ENCODE measurements around the gene ELOVL6.

DNA sequence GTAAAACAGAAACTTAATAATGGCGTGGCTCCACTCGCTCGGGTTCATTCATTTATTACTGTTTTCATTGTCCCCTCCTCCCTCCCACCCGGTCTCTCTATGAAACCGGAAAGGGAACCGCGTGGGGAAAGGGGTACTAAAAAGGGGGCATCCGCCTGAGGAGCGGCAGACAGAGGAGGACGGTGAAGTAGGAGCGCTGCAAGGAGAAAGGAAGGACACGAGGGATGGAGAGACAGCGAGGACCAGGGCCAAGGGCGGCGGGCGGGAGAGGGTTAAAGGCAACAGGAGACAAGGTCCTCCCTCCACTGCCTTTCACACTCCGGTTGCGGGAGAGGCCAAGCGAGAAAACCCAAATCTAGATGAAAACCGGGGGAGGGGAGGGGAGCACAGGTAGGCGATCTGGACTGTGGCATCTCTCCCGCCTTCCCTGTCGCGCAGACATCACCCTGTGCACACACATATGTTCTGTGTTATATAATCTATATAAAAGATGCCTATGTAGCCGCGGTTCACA, 829 bp downstream of the ELOVL6 start:
- TF ChIP-seq, protein P1, sequence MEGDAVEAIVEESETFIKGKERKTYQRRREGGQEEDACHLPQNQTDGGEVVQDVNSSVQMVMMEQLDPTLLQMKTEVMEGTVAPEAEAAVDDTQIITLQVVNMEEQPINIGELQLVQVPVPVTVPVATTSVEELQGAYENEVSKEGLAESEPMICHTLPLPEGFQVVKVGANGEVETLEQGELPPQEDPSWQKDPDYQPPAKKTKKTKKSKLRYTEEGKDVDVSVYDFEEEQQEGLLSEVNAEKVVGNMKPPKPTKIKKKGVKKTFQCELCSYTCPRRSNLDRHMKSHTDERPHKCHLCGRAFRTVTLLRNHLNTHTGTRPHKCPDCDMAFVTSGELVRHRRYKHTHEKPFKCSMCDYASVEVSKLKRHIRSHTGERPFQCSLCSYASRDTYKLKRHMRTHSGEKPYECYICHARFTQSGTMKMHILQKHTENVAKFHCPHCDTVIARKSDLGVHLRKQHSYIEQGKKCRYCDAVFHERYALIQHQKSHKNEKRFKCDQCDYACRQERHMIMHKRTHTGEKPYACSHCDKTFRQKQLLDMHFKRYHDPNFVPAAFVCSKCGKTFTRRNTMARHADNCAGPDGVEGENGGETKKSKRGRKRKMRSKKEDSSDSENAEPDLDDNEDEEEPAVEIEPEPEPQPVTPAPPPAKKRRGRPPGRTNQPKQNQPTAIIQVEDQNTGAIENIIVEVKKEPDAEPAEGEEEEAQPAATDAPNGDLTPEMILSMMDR (conservative IDR thresholded peaks at IDR 0.05) = no peak
- no peak for TF ChIP-seq EZH2 (IDR thresholded peaks at IDR 0.05; ENCODE audit: low read depth)
